MM.1S (cell line): ENCODE results near the gene ISLR.

Source experiments
- EZH2 ChIP-seq: fragments of 300-600 bp; sonication (generic); optimal IDR thresholded peaks from 2 replicates; pipeline ENCODE3; 2017; ENCODE audit warnings: low read depth, mild to moderate bottlenecking, antibody characterized with exemption, low read length, mixed read lengths
- EZH2phosphoT487 ChIP-seq: fragments of 300-600 bp; sonication (generic); IDR thresholded peaks from 2 replicates; pipeline ENCODE4 v1.6.1; 2018; ENCODE audit warnings: antibody characterized with exemption, low read length
- TF ChIP-seq, protein P1 (sequence below): fragments of 300-600 bp; sonication (generic); IDR thresholded peaks from 2 replicates; pipeline ENCODE4 v1.5.1; 2016; ENCODE audit warnings: antibody characterized with exemption, low read length, mixed read lengths

DNA sequence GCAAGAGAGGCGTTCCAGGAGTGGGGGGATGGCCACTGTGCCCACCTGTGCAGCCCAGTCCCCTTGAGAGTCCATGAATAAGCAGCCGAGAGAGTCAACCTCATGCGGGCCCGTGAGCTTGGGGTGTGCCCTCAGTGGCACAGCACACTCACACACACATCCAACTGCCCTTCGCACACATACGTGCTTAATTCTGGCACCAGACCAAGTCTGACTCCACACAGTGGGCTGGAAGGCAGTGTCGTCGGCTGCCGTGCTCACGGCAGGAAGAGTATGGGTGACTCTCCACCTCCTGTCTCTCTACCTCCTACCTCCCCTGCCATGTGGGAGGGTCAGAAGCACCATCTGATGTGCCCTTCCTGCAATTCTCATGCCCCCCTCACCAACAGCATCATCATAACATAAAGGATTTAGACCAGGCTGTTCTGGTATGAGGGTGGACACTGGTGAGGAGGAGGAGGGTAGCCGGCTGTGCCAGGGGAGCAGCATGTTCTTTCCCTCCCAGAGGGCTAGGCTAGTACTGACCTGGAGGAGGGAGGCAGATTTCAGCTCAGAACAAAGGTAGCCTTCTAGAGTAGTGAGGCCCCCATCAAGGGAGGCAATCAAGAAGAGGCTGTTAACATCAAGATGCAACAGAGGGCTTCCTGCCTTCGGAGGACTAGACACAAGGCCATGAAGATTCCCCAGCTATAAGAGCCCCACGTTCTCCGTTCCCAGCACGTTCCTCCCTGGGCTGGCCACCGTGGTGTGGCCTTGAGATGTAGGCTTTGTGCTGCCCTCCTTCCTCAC lies 34.3 kb downstream of the ISLR start:
- TF ChIP-seq EZH2 (no peak), EZH2phosphoT487 (no peak)
- TF ChIP-seq, protein P1, sequence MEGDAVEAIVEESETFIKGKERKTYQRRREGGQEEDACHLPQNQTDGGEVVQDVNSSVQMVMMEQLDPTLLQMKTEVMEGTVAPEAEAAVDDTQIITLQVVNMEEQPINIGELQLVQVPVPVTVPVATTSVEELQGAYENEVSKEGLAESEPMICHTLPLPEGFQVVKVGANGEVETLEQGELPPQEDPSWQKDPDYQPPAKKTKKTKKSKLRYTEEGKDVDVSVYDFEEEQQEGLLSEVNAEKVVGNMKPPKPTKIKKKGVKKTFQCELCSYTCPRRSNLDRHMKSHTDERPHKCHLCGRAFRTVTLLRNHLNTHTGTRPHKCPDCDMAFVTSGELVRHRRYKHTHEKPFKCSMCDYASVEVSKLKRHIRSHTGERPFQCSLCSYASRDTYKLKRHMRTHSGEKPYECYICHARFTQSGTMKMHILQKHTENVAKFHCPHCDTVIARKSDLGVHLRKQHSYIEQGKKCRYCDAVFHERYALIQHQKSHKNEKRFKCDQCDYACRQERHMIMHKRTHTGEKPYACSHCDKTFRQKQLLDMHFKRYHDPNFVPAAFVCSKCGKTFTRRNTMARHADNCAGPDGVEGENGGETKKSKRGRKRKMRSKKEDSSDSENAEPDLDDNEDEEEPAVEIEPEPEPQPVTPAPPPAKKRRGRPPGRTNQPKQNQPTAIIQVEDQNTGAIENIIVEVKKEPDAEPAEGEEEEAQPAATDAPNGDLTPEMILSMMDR, result no peak
